K562 (cell line): ENCODE measurements around the gene P3H4. TPM values are rescaled to one million over a fixed set of nuclear protein-coding genes. Genes with fewer than 3 reads are reported as not detected.

ENCODE experiments used
- BACH1 ChIP-seq: fragments of 200-800 bp; sonication (Bioruptor generic); IDR thresholded peaks from 2 replicates; pipeline ENCODE4 v1.6.1; 2016; ENCODE audit warnings: missing genetic modification characterization, missing compliant biosample characterization
- BMI1 ChIP-seq: fragments of 150-350 bp; IDR thresholded peaks from 2 replicates; pipeline ENCODE4 v1.6.1; 2014; ENCODE audit warnings: low read length
- BRD4 ChIP-seq: fragments of 200-600 bp; sonication (generic); IDR thresholded peaks from 2 replicates; pipeline ENCODE4 v1.6.1; 2017; ENCODE audit warnings: inconsistent platforms
- CEBPB ChIP-seq: fragments of 450-650 bp; IDR thresholded peaks from 2 replicates; pipeline ENCODE4 v1.6.1; 2016; ENCODE audit warnings: missing genetic modification characterization, missing compliant biosample characterization
- CHD2 ChIP-seq: IDR thresholded peaks from 2 replicates; pipeline ENCODE4 v1.6.1; 2011; ENCODE audit warnings: low read depth, low read length
- FUS ChIP-seq: fragments of 200-400 bp; formaldehyde crosslinking; optimal IDR thresholded peaks from 2 replicates; pipeline ENCODE3; 2017; ENCODE audit warnings: low read depth, low read length
- HDAC6 ChIP-seq: IDR thresholded peaks from 2 replicates; pipeline ENCODE4 v1.6.1; 2012; ENCODE audit warnings: low read depth, mild to moderate bottlenecking, control low read depth, inconsistent platforms, low read length, moderate library complexity
- MAZ ChIP-seq, 2 experiments: fragments of 450-650 bp in 1 of 2; sonication (generic) in 1 of 2; formaldehyde crosslinking; IDR thresholded peaks in 1 of 2; conservative IDR thresholded peaks in 1 of 2; 2 replicates each; pipeline versions ENCODE4 v1.4.0 to v1.5.0; 2020; ENCODE audit warnings: mild to moderate bottlenecking in 1 of 2, missing genetic modification reagents in 1 of 2
- POLR2H ChIP-seq: IDR thresholded peaks from 2 replicates; pipeline ENCODE4 v1.6.1; 2016; ENCODE audit warnings: missing genetic modification characterization, low read depth, mild to moderate bottlenecking, control low read depth, missing compliant biosample characterization, moderate library complexity
- ZNF140 ChIP-seq: fragments of 250-450 bp; sonication (Bioruptor Pico); IDR thresholded peaks from 2 replicates; pipeline ENCODE4 v1.8.0; 2021; ENCODE audit warnings: moderate library complexity, mild to moderate bottlenecking, inconsistent platforms
- ZNF174 ChIP-seq: fragments of 250-450 bp; sonication (Bioruptor Pico); IDR thresholded peaks from 2 replicates; pipeline ENCODE4 v1.4.0; 2020; ENCODE audit warnings: mild to moderate bottlenecking
- ZNF197 ChIP-seq: fragments of 200-800 bp; sonication (Bioruptor generic); IDR thresholded peaks from 2 replicates; pipeline ENCODE4 v1.6.1; 2016; ENCODE audit warnings: low read depth, missing genetic modification characterization, missing compliant biosample characterization
- ZNF518B ChIP-seq: fragments of 250-450 bp; sonication (Bioruptor Pico); IDR thresholded peaks from 2 replicates; pipeline ENCODE4 v1.5.0; 2021; ENCODE audit warnings: mild to moderate bottlenecking, moderate library complexity
- polyA plus RNA-seq, 8 experiments: library from polyadenylated mRNA; depleted of rRNA in 4 of 8; stranded (reverse) in 5 of 8; unstranded in 3 of 8; fragments of >200 nt; fragmentation: Nextera tagmentation in 2 of 8; fragmentation: Illumina TruSeq in 1 of 8; extraction: Ambion mirVana in 2 of 8; extraction: Trizol in 1 of 8; gene quantifications; 2 replicates each; pipeline versions ENCODE4 v1.2.1 to v1.2.3, GENCODE V29; 2011 to 2014; ENCODE audit warnings: inconsistent platforms in 1 of 8, missing spikeins in 1 of 8
- total RNA-seq, 7 experiments: library from RNA; depleted of rRNA in 6 of 7; stranded (reverse); fragments of >200 nt in 6 of 7; fragmentation: Illumina TruSeq in 2 of 7; extraction: Trizol in 2 of 7; gene quantifications; 2 replicates each; pipeline versions ENCODE4 v1.2.1 to v1.2.3, GENCODE V29; 2011 to 2021; ENCODE audit warnings: low replicate concordance in 1 of 7

P3H4 gene
- total and polyA plus RNA-seq, 9 of the 15 experiments (the other 6 are each of a cell fraction or from before 2014, with no cell fraction given), result 0.10 to 3.7 (median 1.0) TPM

DNA sequence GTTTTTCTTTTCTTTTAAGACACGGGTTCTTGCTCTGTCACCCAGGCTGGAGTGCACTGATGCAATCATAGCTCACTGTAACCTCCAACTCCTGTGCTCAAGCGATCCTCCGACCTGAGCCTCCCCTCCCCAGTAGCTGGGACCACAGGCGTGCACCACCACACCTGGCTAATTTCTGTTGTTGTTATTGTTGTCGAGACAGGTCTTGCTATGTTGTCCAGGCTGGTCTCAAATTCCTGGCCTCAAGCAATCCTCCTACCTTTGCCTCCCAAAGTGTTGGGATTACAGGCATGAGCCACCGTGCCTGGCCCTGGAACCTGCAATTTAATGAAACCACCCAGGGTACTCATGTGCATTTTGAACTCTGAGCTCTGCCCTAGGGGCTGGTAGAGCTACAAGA lies 49.4 kb downstream of the P3H4 start (continued):
- TF ChIP-seq ZNF518B (CRISPR knock-in tag) (no peak), MAZ (CRISPR knock-in tag; conservative IDR thresholded peaks at IDR 0.05 in 1 of 2, IDR thresholded peaks at IDR 0.05 in 1 of 2) (no peak), POLR2H (no peak), CEBPB (tag) (no peak), CHD2 (no peak), BMI1 (no peak), BACH1 (tag) (no peak), ZNF140 (CRISPR knock-in tag) (no peak), BRD4 (no peak), FUS (no peak), ZNF197 (CRISPR knock-in tag) (no peak), HDAC6 (no peak), ZNF174 (CRISPR knock-in tag) (no peak)
